ENCODE results near the gene CPNE4.

CPNE4 gene

DNA sequence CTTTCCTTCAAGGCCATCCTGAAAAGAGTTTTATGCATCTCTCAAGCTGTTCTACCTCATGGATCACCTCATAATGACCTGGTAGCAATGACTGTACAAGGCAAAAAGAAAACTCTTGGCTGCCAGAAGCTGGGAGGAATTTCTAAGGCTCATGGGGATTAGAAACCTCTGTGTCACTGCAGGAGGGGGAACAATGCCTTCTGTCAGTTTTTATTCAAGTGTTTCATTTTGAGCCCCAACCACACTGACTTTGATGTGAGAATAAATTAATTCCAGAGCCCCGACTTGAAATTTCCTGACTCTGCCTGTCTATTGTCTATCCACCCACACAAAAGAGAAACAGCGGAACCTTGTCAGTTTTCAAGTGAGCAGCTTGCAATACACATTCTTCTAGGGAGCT, 473.3 kb downstream of the CPNE4 start:
- no peaks in the 10 kb centered on the region for H3K36me3 ChIP-seq (ENCODE audit: insufficient read depth)
- no peak overlapping the region for H3K4me2 ChIP-seq
- no peak overlapping the region for H2AFZ ChIP-seq (ENCODE audit: low read depth)
- no peak overlapping the region for H3K27ac ChIP-seq
- no peaks in the 10 kb centered on the region for H3K27me3 ChIP-seq (ENCODE audit: insufficient read depth, low read depth)
- TF ChIP-seq, protein P1, sequence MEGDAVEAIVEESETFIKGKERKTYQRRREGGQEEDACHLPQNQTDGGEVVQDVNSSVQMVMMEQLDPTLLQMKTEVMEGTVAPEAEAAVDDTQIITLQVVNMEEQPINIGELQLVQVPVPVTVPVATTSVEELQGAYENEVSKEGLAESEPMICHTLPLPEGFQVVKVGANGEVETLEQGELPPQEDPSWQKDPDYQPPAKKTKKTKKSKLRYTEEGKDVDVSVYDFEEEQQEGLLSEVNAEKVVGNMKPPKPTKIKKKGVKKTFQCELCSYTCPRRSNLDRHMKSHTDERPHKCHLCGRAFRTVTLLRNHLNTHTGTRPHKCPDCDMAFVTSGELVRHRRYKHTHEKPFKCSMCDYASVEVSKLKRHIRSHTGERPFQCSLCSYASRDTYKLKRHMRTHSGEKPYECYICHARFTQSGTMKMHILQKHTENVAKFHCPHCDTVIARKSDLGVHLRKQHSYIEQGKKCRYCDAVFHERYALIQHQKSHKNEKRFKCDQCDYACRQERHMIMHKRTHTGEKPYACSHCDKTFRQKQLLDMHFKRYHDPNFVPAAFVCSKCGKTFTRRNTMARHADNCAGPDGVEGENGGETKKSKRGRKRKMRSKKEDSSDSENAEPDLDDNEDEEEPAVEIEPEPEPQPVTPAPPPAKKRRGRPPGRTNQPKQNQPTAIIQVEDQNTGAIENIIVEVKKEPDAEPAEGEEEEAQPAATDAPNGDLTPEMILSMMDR (conservative IDR thresholded peaks at IDR 0.05; ENCODE audit: low read depth, low read length): no peak
- H4K20me1 ChIP-seq (ENCODE audit: insufficient read depth): no peaks in the 10 kb centered on the region
- no peak overlapping the region for H3K4me3 ChIP-seq (IDR thresholded peaks at IDR 0.05; ENCODE audit: insufficient read depth, low read depth, low read length)
- H3K9ac ChIP-seq: no peak overlapping the region
- no peaks in the 10 kb centered on the region for H3K4me1 ChIP-seq (ENCODE audit: low read depth, poor library complexity, severe bottlenecking)
- H3K79me2 ChIP-seq (ENCODE audit: insufficient read depth, low read depth): no peaks in the 10 kb centered on the region

DNA sequence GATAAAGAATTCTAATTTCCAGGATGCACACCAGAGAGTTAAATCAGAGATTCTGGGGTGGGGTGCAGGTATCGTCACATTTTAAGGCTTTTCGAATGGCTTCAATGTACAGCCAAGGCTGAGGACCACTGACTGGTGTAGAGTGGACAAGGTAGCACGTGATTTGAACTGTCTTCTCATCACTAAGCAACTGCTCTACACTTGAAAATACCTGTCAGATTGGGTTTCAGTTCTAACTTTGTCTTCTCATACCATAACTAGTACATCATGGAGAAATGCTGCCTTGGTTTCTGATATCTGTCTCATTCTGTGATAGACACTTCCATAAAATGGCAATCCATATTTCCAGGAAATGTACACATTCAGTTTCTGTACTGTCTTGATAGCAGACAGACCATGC, 474.0 kb downstream of the CPNE4 start:
- no peak overlapping the region for H2AFZ ChIP-seq (ENCODE audit: low read depth)
- H4K20me1 ChIP-seq (ENCODE audit: insufficient read depth): no peaks in the 10 kb centered on the region
- H3K79me2 ChIP-seq (ENCODE audit: insufficient read depth, low read depth): no peaks in the 10 kb centered on the region
- no peak overlapping the region for H3K4me2 ChIP-seq
- no peak overlapping the region for H3K9ac ChIP-seq
- no peak overlapping the region for H3K4me3 ChIP-seq (IDR thresholded peaks at IDR 0.05; ENCODE audit: insufficient read depth, low read depth, low read length)
- H3K27ac ChIP-seq: no peak overlapping the region
- TF ChIP-seq, protein P1 (conservative IDR thresholded peaks at IDR 0.05; ENCODE audit: low read depth, low read length): no peak
- H3K27me3 ChIP-seq (ENCODE audit: insufficient read depth, low read depth): no peaks in the 10 kb centered on the region
- no peaks in the 10 kb centered on the region for H3K36me3 ChIP-seq (ENCODE audit: insufficient read depth)
- no peaks in the 10 kb centered on the region for H3K4me1 ChIP-seq (ENCODE audit: low read depth, poor library complexity, severe bottlenecking)

DNA sequence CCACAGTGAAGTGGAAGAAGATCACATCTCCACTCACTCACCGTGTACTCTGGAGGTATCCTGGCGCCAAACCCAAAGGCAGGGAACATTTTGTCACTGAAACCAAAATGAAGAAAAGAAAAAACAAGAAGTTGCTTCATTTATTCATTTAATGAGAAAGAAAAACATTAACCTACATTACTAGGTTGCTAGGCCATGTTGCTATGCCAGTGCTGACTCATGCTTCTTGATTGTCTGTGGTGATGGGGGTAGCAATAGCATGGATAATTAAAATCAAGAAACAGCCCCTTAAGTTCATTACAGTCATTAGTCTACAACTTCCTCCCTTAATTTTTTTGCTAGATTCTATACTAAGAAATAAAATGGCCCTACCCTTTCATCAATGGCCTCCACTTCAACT, 479.4 kb downstream of the CPNE4 start:
- no peak overlapping the region for H3K4me3 ChIP-seq (IDR thresholded peaks at IDR 0.05; ENCODE audit: insufficient read depth, low read depth, low read length)
- H3K36me3 ChIP-seq (ENCODE audit: insufficient read depth): no peaks in the 10 kb centered on the region
- H3K9ac ChIP-seq: no peak overlapping the region
- no peaks in the 10 kb centered on the region for H4K20me1 ChIP-seq (ENCODE audit: insufficient read depth)
- no peaks in the 10 kb centered on the region for H3K27me3 ChIP-seq (ENCODE audit: insufficient read depth, low read depth)
- H3K4me1 ChIP-seq (ENCODE audit: low read depth, poor library complexity, severe bottlenecking): peaks cover 26% of the 10 kb centered on the region
- no peak overlapping the region for H3K4me2 ChIP-seq
- no peak overlapping the region for H3K27ac ChIP-seq
- no peak overlapping the region for H2AFZ ChIP-seq (ENCODE audit: low read depth)
- no peaks in the 10 kb centered on the region for H3K79me2 ChIP-seq (ENCODE audit: insufficient read depth, low read depth)
- TF ChIP-seq, protein P1 (conservative IDR thresholded peaks at IDR 0.05; ENCODE audit: low read depth, low read length): no peak

DNA sequence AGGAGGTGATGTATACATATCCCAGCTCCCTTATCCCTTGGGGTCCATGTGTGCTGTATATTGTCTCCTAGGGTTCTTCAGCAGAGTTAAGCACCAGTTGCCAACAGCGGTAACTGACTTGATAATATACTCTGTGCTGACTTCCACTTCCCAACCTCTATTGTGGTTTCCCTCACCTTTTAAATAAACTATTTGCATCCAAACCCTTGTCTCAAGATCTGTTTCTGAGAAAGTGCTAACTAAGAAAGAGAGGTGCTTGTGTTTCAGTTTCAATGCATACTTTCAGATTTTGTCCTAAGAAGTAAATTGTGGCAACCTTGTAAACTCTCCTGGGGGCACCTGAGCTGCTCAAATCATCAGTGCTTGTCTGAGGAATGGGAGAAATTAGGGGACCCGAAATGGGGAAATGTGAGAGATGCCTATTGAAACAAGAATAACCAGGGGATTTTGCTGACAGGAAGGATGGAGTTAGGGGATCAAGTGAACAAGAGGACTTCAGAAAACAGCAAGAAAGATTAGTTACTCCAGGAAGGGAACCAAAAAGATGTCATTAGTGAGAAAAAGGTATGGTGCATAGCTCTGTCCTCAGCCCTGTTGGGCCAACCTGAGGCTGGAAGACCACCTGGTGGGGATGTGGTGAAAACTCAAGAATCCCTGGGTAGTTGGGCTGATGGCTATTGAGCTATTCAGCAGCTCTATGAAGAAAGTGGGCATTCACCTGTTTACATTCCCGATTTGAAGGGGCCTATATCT, 481.1 kb downstream of the CPNE4 start:
- Histone ChIP-seq H3K79me2 (ENCODE audit: insufficient read depth, low read depth) (no peaks in the 10 kb centered on the region), H3K9ac (no peak overlapping the region), H3K36me3 (ENCODE audit: insufficient read depth) (no peaks in the 10 kb centered on the region), H4K20me1 (ENCODE audit: insufficient read depth) (no peaks in the 10 kb centered on the region), H2AFZ (ENCODE audit: low read depth) (no peak overlapping the region), H3K27ac (no peak overlapping the region), H3K4me3 (IDR thresholded peaks at IDR 0.05; ENCODE audit: insufficient read depth, low read depth, low read length) (no peak overlapping the region), H3K4me1 (ENCODE audit: low read depth, poor library complexity, severe bottlenecking) (peaks cover 26% of the 10 kb centered on the region), H3K27me3 (ENCODE audit: insufficient read depth, low read depth) (no peaks in the 10 kb centered on the region), H3K4me2 (peak overlapping the region; percentile 75)
- TF ChIP-seq, protein P1 (conservative IDR thresholded peaks at IDR 0.05; ENCODE audit: low read depth, low read length): no peak

Data from KMS-11 (cell line).